Activated CD4-positive, CD25-positive, alpha-beta regulatory T cell treated with anti-CD3 and anti-CD28 coated beads, Interleukin-2, amount 50 U/mL, for 16 hours (primary cell): ENCODE measurements around the gene DESI2.

ENCODE experiments used
- DNase-seq: peaks from one replicate; pipeline ENCODE4 v3.0.0-alpha.2; 2020; ENCODE audit warnings: low read depth, low spot score

DESI2 gene

DNA sequence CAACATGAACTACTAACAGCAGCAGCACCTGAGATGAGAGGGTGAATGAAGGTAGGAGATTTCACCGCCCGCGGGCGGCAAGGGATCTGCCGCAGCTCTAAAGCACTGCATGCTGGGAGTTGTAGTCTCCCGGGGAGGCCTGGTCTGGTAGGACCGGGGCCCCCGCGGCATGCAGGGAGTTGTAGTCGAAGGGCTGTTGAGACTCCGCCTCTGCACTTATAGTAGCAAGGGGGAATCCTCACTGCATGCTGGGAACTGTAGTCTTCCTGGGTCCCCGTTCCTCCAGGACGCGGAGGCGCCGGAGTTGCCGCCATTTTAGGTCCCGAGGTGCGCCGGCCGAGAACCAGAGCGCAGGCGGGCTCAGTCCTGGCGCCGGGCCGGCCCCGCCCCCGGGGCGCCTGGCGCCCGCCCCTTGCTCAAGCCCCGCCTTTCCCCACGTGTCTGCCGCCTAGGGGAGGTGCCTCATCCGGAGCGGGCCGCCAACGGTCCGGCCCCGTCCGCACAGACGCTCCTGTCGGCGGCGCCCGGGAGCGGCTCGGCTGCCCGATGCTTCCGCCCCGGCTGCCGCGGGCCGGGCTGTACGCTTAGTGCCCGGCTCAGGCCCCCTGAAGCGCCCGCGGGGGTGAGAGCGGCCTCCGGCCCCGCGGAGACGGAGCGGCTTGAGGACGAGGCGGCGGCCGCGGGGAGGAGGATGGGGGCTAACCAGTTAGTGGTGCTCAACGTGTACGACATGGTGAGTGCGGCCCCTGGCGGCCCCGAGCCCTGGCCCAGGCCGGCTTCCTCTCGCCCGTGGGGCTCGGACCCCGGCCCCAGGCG, at the start of gene DESI2:
Gene DESI2, plus strand, starts transcription at position 504 of the 816 bp plus-strand sequence. Its CDS starts 188 bp downstream, at position 692.
- DNase-seq: peak; percentile 97

DNA sequence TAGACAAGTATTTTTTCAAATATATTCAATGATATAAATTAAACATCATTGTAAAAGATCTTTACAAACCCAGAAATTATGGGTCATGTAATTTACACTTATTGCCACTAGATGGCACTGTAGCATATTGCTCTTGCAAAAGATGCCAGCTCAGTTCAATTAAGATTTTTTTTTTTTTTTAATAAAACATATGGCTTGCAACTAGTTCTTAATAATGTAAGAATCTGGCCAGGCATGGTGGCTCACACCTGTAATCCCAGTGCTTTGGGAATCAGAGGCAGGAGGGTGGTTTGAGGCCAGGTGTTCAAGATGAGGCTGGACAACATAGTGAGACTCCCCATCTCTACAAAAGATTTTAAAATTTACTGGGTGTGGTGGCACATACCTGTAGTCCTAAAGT, 49.4 kb upstream of the DESI2 start:
- no peak for DNase-seq

DNA sequence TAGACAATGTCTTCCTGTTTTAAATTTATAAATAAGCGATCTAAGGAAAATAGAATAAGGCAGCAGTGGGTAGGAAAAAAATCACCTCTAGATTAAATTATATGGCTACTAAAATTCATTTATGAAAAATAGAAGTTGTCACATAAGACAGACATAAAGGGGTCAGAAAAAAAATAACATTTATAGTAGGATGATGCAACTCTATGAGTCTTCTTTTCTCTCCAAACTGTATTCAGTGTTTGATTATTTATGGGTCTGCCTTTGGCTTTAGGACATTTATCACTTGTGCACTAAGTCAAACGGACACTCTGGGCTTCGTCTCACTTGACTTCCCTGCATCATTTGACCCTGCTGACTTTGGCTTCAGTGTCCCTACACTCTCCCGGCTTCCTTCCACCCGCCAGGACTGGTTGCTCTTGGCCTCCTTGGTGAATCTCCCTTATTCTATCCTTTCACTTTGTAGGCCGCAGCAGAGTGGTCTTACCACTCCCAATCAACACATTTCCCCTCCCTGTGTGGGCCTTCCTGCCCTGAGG, 47.0 kb upstream of the DESI2 start:
- no peak for DNase-seq

DNA sequence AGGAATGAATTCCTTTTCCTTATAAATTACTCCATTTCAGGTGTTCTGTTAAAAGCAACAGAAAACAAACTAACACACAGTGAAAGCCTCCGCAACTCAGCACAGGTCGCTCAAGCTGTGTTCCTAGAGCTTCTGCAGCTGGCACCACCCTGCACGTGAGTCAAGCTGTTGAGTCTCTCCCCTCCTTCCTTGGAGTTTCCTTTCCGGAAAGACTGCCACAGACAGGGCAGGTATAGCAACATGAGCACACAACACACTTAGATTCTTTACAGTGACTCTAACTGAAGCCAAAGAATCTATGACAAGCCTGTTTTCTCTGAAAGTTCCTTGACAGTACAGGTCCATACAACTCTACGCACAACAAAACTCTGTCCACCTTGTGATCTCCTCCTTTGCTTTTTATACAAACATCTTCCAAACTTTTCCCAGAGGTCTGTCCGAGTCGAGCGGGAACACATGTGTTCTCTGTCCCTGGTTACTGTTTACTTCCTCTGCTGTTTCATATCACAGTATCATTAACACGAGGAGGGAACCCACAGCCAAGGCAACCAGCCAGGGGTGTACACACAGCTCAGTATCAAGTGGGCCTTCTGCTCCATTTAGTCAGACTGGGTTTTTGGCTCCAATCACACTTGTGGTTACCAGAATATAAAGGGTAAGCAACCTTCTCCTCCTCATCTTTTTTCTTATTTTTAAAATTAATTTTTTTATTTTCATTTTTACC, 38.7 kb upstream of the DESI2 start:
- no peak for DNase-seq

DNA sequence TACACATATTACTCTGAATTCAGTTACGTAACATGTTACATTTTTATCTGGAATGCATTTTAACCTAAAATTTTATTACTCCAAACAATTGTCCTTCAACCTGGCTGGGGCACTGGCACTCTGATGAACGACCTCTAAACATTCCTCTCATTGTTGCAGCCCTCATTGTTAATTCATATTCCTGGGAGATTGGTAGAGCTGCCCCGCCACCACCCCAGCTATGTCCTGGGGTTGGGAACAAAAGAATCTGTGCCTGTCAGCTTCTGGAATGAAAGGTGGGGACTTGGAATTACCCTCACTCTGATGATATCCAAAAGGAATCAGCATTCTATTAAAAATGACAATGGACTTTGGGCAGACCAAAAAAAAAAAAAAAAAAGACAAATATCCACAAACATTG, 38.0 kb upstream of the DESI2 start:
- DNase-seq: no peak

DNA sequence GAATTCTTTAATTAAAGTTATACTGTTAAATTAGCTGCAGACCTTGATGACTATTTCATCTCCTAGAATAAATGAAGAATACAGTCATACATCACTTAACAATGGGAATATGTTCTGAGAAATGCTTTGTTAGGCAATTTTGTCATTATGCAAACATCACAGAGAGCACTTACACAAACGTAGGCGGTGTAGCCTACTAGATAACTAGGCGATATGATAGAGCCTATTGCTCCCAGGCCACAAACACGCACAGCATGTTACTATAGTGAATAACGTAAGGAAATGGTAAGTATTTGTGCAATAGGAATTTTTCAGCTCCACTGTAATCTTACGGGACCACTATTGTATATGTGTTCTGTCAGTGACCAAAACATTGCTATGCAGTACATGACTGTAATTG, 37.6 kb upstream of the DESI2 start:
- no peak for DNase-seq

DNA sequence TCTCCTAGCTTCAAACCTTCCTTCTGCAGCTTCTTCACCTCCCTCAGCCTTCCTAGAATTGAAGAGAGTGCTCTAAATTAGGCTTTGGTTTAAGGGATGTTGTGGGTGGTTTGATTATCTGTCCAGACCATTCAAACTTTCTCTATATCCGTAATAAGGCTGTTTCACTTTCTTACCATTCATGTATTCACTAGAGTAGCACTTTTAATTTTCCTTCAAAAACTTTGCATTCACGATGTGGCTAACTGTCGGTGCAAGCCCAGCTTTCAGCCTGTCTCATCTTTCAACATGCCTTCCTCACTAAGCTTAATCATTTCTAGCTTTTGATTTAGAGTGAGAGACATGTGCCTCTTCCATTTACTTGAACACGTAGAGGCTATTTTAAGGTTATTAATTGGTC, 26.2 kb upstream of the DESI2 start:
- no peak for DNase-seq

DNA sequence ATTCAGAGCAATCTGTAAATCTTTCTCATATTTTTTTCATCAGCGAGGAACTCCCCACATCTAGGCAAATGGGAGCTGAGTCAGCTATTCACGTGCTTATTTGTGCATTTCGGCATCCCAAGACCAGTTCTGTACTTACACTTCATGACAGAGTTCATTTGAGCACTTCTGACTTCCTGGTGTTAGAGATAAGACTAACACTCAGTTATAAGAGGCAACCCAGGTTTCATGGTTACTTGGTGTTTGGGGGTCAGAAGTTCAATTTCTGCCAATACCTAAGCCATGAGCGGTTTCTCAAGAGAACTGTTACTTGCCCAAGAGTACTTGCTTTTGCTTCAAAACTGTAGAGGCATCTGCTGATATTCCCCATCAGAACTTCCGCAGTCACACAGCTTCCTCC, 24.1 kb upstream of the DESI2 start:
- no peak for DNase-seq

DNA sequence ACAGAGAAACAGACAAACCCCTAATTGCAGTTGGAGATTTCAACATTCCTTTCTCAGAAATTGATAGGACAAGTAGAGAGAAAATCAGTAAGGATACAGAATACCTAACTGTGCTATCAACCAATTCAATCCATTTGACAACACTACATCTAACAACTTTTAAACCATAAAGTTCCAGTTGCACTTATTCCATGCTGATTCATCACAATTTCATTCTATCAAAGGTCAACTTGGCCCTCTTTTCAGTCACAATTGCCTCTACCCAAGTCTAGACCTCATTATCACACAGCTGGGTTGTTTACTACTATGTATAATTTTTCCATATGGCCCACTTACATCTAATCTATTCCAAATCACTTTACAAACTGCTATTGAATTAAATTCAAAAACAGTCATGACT, 19.8 kb upstream of the DESI2 start:
- no peak for DNase-seq

DNA sequence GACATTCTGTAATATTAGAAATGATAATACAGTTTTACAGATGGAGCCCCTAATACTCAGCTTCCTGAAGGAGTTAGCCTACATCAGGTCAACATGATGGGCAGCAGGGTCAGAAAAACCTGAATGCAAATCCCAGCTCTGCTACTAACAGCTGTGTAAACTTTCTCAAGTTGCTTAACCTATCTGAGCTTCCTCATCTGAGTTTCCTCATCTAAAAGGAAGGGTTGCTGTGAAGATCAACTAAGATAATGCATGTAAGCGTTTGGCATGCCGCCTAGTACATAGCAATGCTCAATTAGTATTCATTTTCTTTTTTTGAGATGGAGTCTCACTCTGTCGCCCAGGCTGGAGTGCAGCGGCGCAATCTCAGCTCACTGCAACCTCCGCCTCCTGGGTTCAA, 18.4 kb upstream of the DESI2 start:
- no peak for DNase-seq

DNA sequence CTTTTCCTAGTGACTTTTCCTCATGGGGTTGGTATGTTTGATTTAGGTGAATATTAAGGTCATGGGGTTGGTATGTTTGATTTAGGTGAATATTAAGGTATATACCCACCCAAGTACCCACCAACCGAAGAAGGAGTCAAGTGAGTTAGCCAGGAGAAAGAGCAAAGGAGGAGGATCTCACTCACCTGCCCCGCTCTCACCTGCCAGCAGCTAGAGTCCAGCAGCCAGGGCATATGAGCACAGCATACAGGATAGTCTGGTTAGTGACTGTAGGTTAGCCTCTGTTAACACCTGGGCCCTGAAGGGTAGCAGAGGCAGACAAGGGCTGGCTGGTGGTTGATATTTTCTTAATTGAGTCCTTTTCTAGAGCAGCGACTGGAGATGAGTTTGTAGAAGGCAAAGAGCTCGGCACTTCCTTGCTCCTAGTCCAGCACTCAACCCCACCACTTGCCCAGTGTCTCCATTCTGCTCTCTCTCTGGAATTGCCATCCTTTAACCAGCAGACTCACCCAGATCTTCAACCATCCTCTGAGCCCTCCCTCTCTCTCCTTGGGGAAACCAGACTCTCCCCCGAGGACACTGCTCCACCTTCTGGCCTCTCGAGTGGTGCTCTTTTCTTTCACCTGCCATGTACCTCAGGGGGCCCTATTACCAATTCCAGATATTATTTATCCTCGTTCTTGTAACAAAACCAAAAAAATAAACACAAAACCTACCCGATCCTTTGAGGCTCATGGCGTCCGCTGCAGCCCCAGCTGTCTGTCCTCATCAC, 16.3 kb upstream of the DESI2 start:
- DNase-seq: no peak

DNA sequence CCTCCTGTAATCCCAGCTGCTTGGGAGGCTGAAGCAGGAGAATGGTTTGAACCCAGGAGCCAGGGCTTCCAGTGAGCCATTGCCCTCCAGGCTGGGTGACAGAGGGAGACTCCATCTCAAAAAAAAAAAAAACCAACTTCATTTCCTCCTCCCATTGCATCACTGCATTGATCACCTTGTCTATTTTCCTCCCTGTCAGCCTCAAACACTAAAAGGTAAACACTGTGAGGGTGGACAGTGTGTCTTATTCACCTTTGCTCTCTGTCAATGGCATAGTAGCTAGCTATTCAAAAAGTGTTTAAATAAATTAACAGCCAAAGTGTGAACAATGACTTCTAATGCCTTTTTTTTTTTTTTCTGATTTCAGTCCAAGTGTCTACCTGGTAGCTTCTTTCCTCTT, 13.4 kb upstream of the DESI2 start:
- no peak for DNase-seq

DNA sequence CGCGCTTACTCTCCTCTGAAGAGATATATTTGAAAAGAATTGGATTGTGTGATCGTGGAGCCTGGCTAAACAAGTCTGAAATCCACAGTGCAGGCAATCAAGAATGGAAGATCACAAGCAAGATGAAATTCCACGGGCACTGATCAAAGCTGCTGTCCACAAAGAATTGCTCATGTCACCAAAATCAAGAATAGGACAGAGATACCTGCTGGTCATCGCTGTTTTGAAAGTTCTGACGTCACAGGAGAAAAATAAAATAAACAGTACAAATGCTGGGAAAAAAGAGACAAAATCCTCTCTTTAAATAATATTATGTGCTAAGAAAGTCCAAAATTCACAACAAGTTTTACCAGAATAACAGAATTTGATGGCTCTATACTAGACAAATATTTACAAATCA, 12.0 kb upstream of the DESI2 start:
- no peak for DNase-seq

DNA sequence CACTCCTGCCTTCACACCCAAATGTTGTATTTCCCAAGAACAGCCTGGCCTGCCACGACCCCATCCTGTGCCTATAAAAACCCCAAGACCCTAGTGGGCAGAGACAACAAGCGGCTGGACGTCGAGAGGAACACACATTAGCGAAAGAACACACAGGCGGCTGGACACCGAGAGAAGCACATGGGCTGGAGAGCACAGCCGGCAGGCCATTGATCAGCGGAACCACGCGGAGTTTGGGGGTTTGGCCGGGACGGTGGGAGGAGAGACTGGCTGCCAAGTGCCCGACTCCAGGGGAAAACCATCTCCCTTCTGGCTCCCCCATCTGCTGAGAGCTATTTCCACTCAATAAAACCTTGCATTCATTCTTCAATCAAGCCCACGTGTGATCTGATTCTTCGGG, 10.4 kb upstream of the DESI2 start:
- no peak for DNase-seq

DNA sequence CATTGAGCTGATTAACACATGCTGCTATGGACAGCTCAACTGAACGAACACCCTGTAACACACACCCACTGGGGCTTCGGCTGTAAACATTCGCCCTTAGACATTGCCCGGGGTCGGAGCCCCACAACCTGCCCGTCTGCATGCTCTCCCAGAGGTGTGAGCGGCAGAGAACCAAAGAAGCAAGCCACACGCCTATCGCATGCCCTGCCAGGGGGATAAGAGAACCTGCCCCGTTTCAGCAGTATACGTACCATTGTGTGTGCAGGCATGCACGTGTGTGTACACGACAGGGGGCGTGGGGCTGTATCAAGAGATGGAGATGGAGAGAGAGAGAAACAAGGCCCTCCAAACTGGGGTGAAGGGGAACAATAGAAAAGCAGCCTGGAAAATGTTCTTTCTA, 9.9 kb upstream of the DESI2 start:
- DNase-seq: no peak

DNA sequence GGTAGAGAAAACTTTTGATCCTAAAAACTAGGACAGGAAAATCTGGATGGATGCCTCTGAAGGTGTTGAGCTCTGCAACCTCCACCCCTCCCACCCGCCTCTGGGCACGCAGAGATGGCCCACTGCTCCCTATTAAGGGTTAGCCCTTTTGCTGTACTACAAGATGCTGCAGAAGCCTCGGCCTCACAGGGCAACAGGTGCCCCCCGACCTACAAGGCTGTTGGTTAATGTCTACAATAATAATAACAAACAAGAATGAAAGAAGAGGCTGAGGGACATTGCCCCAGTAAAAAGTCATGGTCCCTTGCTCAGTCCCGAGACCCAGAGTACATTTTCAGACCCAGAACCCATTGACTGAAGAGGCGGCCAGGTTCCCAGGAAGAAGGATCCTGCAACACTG, 7.5 kb upstream of the DESI2 start:
- no peak for DNase-seq

DNA sequence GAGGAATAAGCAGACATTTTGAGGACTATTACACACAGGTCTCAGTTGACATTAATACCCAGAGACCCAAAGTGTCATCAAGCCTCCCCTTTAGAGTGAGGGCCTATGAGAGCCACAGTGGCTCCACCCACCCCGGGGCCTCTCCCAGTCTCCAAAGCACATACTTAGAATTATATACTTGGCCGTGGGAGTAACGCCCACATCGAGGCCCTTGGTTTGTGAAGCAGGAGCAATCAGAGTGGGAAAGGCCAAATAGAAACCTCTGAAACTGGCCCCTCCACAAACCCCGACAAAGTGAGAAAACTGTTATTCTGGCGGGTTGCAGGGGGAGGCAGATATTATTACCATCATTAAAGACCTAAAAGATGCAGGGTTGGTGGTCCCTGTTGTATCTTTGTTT, 7.0 kb upstream of the DESI2 start:
- no peak for DNase-seq

DNA sequence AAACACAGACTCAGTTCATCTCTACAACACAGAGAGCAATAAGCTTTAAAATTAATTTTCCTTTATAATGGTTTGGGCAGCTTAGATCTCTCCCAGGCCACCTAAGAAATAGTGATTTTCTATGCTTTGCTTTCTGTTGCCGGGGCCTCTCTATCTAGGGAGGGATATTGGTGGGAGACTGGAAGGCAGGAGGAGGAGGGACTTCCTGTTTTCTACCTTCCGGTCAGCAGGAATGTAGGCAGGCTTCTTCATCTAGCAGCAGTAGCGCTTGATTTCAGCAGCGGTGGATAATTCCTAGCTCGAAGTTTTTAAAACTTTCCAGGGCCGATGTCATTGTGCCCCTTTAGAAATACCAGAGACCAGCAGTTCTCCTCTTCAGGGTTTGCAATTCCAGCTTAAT, 5.1 kb upstream of the DESI2 start:
- DNase-seq: no peak

DNA sequence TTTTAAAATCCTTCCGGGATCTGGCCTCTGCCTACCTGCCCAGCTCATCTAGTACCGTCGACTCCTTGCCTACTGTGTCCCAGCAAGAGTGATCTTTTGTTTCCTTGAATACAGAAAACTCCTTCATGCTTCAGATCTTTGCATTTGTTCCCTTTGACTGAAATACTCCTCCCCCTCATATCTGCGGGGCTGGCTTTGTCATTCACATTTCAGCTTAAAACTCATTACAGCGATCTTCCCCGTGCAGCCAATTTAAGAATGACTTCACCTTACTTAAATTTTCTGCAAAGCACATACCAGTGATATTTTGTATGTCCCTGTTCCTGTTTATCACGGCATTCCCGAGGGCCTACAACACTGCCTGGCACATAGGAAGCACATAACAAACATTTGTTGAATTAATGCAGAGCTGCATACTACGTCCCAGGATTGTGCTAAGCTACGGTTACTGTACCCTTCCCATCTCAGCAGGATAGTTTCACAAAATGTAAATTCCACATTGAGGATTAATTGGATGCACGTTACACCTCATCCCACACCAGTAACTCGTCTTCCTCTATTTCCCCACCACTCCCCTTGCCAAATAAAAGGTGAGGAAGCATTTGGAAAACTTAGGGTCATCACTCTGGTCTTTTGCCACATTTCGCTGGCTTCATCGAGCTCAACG, 837 bp upstream of the DESI2 start:
- DNase-seq: no peak

DNA sequence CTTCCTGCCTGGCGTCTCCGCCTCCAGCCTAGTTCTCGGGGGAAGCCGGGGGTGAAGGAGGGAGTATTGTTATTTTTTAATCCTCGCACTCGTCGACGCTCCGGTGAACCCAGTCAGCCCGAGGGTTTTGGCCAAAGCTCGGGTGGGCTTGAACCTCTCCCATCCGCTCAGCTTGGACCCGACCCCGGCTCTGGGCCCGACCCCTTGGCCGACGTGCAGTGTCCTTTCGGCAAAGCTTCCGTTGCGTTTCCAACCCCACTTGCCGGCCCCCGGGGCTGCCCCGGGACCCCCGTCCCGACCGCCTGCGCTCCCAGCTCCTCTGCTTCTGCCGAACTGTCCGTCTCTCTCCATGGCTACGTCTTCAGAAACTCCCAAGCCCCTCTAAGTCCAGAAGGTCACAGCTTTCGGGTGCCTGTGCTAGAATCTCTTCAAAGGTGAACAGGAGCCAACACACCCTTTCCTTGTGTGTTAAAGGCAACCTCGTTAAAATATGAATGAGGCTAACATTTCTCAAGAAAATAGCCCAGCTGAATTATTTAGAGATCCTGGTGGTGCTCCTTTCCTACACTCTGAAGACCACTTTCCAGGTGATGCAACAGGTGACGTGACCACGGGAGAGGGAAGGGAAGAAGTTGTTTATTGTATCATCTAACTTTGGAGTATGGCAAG, 647 bp downstream of the DESI2 start:
- no peak for DNase-seq
